LNCAP (cell line): ENCODE measurements around the gene THTPA.

Experiments used
- TF ChIP-seq, protein P1 (sequence below): fragments of 450-650 bp; IDR thresholded peaks from 2 replicates; pipeline ENCODE4 v1.5.1; 2017; ENCODE audit warnings: mild to moderate bottlenecking

THTPA gene, protein sequence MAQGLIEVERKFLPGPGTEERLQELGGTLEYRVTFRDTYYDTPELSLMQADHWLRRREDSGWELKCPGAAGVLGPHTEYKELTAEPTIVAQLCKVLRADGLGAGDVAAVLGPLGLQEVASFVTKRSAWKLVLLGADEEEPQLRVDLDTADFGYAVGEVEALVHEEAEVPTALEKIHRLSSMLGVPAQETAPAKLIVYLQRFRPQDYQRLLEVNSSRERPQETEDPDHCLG

DNA sequence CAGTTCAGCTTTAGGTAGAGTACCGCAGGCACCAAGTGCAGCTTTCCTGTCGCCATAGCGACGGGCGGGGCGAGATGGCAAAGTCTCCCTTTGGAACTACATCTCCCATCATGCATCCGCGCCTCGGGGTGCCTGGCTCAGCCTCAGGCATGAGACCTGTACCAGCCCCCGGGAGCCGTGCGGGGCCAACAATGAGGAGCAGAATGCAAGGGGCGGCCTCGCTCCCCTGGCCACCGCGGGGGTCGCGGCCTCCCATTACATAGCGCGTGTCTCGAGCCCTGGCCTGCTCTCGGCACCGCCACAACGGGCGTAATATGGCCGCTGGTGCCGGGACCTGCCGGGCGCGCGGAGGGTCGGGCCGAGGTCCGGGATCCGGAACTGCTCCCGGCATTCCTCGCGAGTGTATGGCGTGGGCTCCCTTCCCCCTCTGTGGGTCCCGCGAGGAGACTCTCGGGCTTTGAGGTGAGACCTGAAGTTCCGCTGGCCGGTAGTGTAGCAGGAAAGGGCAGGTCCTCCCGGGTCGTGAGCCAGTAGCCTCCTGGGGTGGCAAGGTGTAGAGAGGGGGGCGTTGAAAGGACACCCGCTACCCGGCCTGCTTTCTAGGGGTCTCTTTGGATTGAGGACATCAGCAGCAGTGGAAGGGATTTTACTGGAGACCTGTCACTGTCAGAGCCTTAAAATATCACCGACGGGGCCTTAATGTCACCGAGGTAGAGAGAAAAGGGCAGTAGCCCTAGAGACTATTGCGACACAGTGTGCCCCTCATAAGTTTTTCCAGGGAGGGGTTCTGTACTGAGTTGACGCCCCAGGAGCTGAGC is at the start of gene THTPA:
Gene THTPA, plus strand, starts transcription at position 390 of the 818 bp plus-strand sequence. CDS start 487 bp downstream, outside the sequence.
- TF ChIP-seq, protein P1, sequence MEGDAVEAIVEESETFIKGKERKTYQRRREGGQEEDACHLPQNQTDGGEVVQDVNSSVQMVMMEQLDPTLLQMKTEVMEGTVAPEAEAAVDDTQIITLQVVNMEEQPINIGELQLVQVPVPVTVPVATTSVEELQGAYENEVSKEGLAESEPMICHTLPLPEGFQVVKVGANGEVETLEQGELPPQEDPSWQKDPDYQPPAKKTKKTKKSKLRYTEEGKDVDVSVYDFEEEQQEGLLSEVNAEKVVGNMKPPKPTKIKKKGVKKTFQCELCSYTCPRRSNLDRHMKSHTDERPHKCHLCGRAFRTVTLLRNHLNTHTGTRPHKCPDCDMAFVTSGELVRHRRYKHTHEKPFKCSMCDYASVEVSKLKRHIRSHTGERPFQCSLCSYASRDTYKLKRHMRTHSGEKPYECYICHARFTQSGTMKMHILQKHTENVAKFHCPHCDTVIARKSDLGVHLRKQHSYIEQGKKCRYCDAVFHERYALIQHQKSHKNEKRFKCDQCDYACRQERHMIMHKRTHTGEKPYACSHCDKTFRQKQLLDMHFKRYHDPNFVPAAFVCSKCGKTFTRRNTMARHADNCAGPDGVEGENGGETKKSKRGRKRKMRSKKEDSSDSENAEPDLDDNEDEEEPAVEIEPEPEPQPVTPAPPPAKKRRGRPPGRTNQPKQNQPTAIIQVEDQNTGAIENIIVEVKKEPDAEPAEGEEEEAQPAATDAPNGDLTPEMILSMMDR = no peak

DNA sequence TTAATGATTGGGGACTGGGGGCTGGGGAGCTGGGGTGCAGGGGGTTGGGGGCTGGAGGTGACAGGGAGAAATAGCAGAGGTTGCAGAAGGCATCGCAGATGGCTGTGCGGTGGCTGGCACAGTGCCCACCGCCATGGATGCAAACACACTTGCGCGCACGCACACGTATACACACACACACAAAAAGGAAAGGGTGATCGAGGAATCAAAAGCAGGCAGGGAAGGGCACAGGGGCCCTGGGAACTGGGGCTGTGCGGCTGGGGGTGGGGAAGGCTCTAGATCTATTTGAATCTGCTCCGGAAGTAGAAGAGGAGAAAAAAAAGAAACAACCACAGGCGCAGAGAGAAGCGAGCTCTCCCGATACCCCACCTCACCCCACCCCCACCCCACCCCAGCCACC is 43.9 kb upstream of the THTPA start:
- TF ChIP-seq, protein P1 = no peak

DNA sequence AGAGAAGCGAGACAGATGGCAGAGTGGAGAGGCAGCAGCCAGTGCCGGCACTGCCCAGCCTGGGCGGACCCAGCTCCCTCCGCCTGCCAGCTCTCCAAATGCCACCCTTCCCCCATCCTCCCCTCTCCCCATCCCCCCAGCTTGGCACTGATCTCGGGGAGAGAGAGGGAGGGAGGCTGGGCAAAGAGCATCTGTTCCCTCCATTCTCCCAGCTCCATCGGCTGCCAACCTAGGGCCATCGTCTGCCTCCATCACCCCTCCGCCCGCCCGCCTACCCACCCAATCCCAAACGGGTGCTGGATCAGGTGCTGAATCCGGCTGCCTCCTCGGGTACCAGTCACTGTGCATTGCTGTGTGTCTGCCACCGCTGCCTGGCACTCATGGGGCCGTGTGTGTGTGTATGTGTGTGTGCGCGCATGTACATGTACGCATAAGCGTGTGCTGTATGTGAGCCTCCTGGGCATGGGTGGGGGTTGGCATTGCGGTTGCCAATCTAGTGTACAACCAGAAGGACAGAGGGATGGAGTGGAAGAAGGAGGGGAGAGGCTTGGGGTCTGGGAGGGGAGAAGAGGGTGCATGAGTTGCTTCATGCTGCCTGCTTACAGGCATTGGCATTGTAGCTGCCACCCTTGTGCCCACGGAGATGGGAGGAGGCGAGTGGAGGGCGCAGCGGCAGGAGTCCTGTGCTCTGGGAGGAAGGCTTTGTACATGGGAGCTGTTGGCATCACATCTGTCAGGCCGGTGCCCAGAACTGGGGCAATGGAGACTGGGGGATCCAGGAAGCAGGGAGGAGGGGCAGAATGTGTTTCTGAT is 42.9 kb upstream of the THTPA start:
- TF ChIP-seq, protein P1 = no peak

DNA sequence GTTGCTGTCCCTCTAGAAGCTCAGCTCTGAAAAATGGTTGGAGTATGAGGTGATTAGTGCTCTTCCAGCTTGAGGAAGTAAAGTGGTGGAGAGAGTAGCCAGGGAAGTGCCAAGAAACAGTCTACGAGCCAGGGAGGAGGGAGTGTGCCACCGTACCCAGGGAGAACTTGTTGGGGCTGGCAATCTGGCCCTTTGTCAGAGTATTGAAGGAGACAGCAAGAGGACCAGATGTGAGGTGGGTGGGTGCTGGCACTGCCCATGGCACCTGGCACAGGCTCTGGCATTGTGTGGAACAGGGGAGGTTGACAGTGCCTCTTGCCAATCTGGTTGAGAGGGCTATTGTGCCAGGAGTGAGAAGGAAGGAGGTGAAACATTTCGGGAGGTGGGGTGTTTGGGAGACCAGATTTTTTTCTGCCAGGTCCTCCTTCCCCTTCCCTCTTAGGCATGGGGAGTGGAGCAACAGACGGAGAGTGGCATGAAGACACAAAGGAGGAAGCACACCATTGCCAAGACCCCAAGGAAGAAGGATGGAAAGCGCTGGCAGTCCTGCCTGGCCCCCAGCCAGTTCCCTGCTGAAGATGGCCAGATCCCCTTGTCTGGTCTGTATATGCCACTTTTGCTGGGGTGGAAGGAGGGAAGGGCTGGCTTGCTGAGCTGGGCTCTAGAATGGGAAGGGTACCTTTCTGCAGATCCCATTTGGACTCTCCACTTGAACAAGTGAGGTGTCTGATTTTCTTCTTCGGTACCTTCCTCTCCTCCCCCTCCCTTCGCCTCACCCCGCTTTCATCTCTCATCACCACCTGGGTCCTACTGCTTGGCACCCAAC is 42.0 kb upstream of the THTPA start:
- TF ChIP-seq, protein P1 = no peak

DNA sequence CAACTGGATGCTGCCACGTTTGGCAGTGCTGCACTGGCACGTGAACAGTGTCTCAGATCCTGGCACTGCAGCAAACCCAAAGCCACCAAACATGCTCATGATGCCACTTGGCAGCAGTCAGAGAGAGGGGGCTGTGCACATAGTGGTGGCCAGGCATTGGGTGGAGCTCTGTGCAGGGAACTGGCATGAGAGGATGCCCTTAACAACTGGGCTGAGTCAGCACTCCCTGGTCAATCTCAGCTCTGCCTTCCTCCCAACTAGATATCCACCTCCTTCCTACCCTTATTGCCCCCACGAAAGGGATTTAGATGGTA is 41.5 kb upstream of the THTPA start:
- TF ChIP-seq, protein P1 = no peak

DNA sequence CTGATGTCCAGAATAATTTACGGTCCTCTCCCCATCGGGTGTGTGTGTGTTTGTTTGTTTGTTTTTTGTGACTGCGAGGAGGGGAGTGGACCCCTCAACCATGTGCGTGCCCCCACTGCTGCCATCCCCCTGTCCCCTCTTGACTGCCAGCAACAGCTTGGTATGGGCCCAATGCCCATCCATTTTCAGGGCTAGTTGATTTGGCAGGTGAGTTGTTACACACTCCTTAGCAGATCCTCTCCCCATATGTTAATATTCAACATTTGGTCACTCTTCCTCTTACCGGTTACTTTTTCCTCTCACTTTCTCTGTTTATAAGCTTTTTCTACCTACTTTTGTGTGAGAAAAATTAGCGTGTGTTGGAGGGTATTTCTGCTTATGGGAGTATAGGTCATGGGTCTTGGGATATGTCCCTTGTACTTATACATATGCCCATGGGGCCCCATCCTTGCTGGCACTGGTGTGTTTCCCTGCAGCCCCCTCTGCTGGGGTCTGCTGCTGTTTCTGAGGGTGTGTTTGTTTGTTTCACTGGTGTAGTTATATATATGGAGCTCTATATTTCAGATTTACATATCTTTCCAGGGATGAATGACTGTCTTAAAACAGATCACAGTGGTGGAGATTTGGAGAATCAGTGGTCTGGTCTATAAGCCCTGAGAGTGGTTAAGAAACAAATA is 38.3 kb upstream of the THTPA start:
- TF ChIP-seq, protein P1 = no peak
